Measurements from ENCODE around the gene STMN3.
"Not testable (repeated sequence)": the region's sequence is repeated elsewhere in the genome, so short reads cannot be mapped to it uniquely, and the experiment has no call there.

Gene STMN3

DNA sequence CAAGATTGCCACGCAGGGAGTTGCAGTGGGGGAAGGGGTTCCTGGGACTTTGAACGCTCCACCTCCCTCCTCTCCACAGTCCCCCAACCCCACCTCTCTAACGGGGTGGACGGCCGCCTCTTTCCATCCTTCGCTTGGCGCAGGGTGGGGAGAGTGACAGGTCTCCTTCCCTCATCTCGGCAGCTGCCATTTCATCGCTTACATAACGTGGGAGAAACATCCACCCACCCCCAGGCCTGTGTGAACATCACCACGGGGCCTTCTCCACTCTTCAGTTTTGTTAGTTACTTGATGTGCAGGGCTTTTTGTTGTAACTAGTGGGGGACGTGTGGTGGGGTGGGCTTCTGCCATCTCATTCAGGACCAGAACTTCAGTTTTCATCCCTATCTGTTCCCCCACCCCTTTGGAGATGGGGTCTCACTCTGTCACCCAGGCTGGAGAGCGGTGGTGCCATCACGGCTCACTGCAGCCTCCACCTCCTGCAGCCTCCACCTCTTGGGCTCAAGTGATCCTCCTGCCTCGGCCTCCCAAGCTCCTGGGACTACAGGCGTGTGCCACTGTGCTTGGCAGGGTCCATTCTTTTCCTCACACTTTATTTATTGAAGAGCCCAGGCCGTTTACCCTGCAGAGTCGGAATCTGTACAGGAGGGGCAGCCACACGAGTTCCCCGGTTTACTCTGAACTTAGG is 22.6 kb upstream of the STMN3 start:
- no peak for DNase-seq

DNA sequence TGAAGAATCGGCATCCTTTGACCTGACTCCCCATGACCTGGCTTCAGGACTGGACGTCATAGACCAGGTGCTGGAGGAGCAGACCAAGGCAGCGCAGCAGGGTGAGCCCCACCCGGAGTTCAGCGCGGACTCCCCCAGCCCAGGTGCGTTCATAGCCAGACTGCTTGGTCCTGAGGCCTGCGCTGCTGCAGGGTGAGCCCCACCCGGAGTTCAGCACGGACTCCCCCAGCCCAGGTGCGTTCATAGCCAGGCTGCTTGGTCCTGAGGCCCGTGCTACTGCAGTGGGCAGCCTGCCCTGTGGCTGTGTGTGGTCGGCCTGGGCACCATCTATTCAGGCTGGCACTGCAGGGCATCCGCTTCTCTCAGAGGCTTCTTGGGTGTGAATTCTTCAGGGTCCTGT is 20.7 kb upstream of the STMN3 start:
- DNase-seq: no peak

- no peak for DNase-seq
Observed at GRCh38 chr20:63672666-63673065, 19.4 kb upstream of the STMN3 start.

DNA sequence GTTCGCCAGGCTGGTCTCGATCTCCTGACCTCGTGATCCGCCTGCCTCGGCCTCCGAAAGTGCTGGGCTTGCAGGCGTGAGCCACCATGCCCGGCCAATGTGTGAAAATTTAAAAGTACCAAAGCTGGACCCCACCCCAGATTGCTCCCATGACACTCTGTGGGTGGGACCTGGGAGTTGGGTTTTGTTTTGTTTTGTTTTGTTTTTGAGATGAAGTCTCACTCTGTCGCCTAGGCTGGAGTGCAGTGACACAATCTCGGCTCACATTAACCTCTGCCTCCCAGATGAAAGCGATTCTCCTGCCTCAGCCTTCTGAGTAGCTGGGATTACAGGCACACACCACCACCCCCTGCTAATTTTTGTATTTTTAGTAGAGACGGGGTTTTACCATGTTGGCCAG is 18.5 kb upstream of the STMN3 start:
- DNase-seq: not testable (repeated sequence)

- no peak for DNase-seq
Observed at GRCh38 chr20:63668351-63668750, 15.1 kb upstream of the STMN3 start.

- no peak for DNase-seq
Observed at GRCh38 chr20:63667858-63668257, 14.6 kb upstream of the STMN3 start.

GRCh38 chr20:63665708-63666107 is 12.5 kb upstream of the STMN3 start:
- no peak for DNase-seq

- no peak for DNase-seq
Observed at GRCh38 chr20:63664861-63665594, 11.8 kb upstream of the STMN3 start.

- no peak for DNase-seq
Observed at GRCh38 chr20:63664143-63664851, 11.1 kb upstream of the STMN3 start.

- no peak for DNase-seq
Observed at GRCh38 chr20:63663332-63664066, 10.3 kb upstream of the STMN3 start.

DNA sequence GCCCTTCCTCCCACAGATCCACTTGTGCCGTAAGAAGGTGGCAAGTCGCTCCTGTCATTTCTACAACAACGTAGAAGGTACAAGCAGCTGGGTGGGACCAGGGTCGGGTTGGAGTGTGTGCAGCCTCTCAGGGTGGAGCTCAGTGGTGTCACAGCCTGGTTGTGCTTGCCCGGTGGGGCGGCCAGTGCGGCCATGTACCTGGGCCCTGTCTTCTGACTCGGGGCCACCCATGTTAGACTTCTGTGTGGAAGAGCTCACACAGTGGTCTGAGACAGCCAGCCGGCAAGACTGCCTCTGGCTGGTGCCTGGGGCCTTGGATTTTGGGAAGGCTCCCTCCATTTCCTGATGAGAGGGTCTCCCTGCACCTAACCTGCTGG is 9.6 kb upstream of the STMN3 start:
- DNase-seq: no peak

- no peak for DNase-seq
Observed at GRCh38 chr20:63661959-63662812, 9.0 kb upstream of the STMN3 start.

- no peak for DNase-seq
Observed at GRCh38 chr20:63661108-63661507, 7.9 kb upstream of the STMN3 start.

GRCh38 chr20:63660622-63661021 is 7.4 kb upstream of the STMN3 start:
- no peak for DNase-seq

- DNase-seq: not testable (repeated sequence)
Observed at GRCh38 chr20:63660174-63660573, 7.0 kb upstream of the STMN3 start.

GRCh38 chr20:63659370-63659769 is 6.1 kb upstream of the STMN3 start:
- no peak for DNase-seq

GRCh38 chr20:63658749-63659187 is 5.5 kb upstream of the STMN3 start:
- DNase-seq: no peak

DNA sequence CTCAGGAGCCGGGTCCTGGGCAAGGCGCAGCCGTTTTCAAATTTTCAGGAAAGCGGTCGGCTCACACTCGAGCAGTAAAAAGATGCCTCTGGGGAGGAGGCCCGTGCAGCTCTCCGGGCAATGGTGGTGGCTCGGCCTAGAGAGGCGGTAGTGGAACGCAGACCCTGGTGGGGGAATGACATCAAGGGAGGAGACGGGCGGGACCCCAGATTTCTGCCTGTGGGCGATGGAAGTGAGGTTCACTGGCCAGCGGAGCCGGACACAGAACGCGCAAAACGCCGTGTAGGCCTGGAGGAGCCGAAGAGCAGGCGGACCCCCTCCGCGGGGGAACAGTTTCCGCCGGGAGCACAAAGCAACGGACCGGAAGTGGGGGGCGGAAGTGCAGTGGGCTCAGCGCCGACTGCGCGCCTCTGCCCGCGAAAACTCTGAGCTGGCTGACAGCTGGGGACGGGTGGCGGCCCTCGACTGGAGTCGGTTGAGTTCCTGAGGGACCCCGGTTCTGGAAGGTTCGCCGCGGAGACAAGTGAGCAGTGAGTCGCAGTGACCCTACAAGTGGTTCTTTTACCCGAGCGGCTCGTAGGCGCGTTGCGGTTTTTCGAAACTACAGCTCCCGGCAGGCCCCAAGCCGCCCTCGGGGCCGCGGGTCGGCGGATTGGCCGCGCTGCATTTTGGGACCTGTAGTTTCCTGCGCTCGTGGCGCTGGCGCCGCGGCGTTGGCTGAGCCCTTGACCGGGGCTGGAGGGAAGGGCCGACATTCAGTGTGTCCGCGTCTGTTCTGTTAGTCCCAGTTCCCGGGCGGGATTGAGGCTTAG is 4.9 kb upstream of the STMN3 start, which contains the start of gene RTEL1:
Gene RTEL1, plus strand, starts transcription at position 376 of the 812 bp plus-strand sequence. CDS start 1,091 bp downstream, outside the sequence.
- peak; percentile 88 for DNase-seq

- no peak for DNase-seq
Observed at GRCh38 chr20:63657260-63657936, 4.2 kb upstream of the STMN3 start.

DNA sequence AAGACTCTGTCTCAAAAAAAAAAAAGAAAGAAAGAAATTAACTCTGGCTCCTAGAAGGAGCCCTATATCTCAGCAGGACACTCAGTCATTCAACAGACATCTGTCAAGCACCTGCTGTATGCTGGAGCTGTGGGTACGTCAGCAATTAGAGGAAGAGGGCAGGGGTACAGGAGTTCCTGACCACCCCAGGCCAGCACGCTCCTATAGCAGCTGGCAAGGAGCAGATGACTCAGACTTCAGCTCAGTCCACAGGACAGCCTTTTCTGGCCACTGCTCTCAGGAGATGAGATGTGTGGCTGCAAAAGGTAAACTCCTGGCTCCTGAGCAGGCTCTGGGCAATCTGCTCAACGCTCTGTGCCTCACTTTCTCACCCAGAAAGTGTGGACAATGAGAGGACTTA is 3.2 kb upstream of the STMN3 start:
- no peak for DNase-seq

DNA sequence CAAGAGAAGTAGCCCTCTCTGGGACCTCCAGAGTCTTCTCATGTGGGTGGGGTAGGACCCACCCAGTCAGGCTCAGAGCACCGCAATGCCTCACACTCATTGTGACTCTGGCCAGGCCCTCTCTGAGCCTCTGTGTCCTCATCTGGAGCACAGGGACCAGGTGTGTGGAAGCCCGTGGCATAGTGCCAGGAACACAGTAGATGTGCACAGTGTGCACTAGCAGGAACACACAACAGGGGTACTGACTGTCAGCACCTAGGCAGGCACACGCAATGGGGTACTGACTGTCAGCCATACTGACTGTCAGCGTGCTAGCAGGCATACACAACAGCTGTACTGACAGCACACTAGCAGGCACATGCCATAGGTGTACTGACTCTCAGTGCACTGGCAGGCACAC is 2.0 kb upstream of the STMN3 start:
- DNase-seq: no peak

Data from DMS79 treated with DMSO at 0.1 percent for 48 hours (cell line).